Activated naive CD4-positive, alpha-beta T cell treated with anti-CD3 and anti-CD28 coated beads, Interleukin-2, amount 10 ng/mL, durations not matched to agents 7 days and 5 days (primary cell): ENCODE results near the gene PLEKHA6.

Experiments
- CTCF ChIA-PET: fragments of 350-600 bp; sonication (Branson Sonifier 250); formaldehyde crosslinking; loops from one replicate; lab custom pipeline; 2021; ENCODE audit warnings: antibody characterized with exemption; lab: Charles Lee
- DNase-seq: peaks from one replicate; pipeline ENCODE4 v3.0.0-alpha.2; 2020
- H3K27ac Mint-ChIP-seq: one replicate; pipeline ENCODE4 v1.8.0; 2021; ENCODE audit warnings: mild to moderate bottlenecking, moderate library complexity, mixed read lengths
- H3K27me3 Mint-ChIP-seq: one replicate; pipeline ENCODE4 v1.8.0; 2021; ENCODE audit warnings: mild to moderate bottlenecking, mixed read lengths
- H3K36me3 Mint-ChIP-seq: one replicate; pipeline ENCODE4 v1.8.0; 2021; ENCODE audit warnings: mixed read lengths
- H3K4me1 Mint-ChIP-seq: one replicate; pipeline ENCODE4 v1.8.0; 2021; ENCODE audit warnings: mixed read lengths
- H3K4me3 Mint-ChIP-seq: one replicate; pipeline ENCODE4 v1.8.0; 2021; ENCODE audit warnings: mild to moderate bottlenecking, moderate library complexity, mixed read lengths
- H3K9me3 Mint-ChIP-seq: one replicate; pipeline ENCODE4 v1.8.0; 2021; ENCODE audit warnings: mixed read lengths

Gene PLEKHA6

DNA sequence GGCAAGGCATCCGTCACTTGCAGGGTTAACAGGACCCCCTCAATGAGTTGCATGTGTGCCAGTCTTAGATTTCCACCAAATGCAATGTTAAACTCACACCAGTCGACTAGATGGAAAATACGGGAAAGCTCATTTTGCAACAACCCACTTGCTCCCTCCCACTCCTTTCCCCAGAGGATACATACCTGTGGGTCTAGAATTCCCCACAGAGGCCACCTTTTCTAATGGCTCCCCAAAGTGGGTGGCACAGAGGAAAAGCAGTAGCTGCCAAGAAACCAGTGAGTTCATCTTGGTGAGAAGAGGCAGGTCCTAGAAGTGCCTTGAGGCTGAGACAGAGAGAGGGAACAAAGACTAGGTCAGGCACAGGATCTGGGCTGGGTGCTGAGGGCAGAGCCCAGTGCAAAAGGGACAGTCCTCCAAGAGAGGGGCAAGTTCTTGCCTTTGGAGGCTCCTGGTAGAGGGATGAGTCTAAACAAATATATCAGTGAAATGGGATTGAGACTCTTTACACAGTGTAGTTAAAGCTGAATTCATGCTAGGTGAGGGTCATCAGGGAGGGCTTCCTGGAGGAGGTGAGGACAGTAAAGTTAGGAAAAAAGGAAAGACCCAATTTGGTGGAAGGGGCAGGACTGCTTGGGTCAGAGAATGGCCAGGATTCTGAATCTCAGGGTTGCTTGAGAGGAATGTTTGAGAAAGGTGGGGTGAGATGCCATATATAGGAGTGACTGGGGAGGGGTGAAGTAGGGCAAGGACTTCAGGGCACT, 167.0 kb downstream of the PLEKHA6 start:
- H3K4me1 Mint-ChIP-seq = peaks cover 7% of the 10 kb centered on the region
- H3K9me3 Mint-ChIP-seq = peaks cover 5% of the 10 kb centered on the region
- no peaks in the 10 kb centered on the region for H3K36me3 Mint-ChIP-seq
- H3K27ac Mint-ChIP-seq = no peak overlapping the region
- peaks cover 66% of the 10 kb centered on the region for H3K27me3 Mint-ChIP-seq
- H3K4me3 Mint-ChIP-seq = no peak overlapping the region
- CTCF ChIA-PET = interaction anchor here (1.0 to 2.3 kb wide), 2 partner anchors 15 to 614 kb away, joined by 3 to 8 read pairs; no protein-coding TSS in a partner anchor
- DNase-seq = no peak

DNA sequence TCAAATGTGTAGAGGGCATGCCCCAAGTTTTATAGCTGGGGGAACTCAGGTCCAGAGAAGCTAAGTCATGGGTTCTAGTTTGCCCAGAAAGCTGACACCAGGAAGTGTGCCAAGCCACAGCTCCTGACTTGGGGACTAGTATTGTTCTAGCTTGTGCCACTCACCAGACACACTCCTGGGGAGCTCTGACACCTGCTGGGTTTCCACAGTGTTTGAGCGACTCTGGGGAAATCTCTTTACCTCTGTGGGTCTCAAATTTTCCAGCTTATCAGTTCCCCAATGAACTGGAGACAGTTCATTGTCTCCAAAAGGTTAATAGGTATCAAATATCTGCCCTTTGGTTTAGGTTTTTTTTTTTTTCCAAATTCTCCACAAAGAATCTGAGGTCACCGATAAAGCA, 167.7 kb downstream of the PLEKHA6 start:
- Mint-ChIP-seq H3K27me3 (peaks cover 73% of the 10 kb centered on the region), H3K36me3 (no peaks in the 10 kb centered on the region), H3K4me1 (peaks cover 7% of the 10 kb centered on the region), H3K4me3 (no peak overlapping the region), H3K27ac (no peak overlapping the region), H3K9me3 (peaks cover 5% of the 10 kb centered on the region)
- no peak for DNase-seq
- CTCF ChIA-PET = interaction anchor here (0.5 to 2.3 kb wide), 3 partner anchors 15 to 615 kb away, joined by 3 to 8 read pairs (median 4); no protein-coding TSS in a partner anchor

DNA sequence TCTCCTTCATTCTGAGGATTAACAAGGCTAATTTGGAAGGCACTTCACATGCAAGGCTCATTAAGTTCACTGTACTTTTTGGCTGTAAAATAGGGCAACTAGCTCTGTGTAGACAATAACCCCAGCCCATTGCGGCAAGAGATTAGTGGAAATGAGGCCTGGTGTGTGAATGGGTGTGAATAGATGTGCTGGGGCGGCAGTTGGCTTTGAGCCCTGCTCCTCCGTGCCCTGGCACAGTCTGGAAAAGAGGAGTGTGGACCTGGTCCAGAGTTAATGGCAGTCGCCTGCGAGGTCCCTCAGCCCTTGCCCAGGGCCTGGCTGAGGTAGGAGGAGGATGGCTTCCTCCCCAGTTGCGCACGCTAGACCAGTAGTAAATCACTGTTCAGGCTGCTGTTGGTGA, 168.3 kb downstream of the PLEKHA6 start:
- Mint-ChIP-seq H3K27ac (no peak overlapping the region), H3K36me3 (no peaks in the 10 kb centered on the region), H3K27me3 (peaks cover 79% of the 10 kb centered on the region), H3K4me3 (no peak overlapping the region), H3K4me1 (peaks cover 7% of the 10 kb centered on the region), H3K9me3 (peaks cover 5% of the 10 kb centered on the region)
- DNase-seq = no peak
- CTCF ChIA-PET = interaction anchor here (0.5 to 2.3 kb wide), 5 partner anchors 16 to 616 kb away, joined by 3 to 8 read pairs (median 4); no protein-coding TSS in a partner anchor

DNA sequence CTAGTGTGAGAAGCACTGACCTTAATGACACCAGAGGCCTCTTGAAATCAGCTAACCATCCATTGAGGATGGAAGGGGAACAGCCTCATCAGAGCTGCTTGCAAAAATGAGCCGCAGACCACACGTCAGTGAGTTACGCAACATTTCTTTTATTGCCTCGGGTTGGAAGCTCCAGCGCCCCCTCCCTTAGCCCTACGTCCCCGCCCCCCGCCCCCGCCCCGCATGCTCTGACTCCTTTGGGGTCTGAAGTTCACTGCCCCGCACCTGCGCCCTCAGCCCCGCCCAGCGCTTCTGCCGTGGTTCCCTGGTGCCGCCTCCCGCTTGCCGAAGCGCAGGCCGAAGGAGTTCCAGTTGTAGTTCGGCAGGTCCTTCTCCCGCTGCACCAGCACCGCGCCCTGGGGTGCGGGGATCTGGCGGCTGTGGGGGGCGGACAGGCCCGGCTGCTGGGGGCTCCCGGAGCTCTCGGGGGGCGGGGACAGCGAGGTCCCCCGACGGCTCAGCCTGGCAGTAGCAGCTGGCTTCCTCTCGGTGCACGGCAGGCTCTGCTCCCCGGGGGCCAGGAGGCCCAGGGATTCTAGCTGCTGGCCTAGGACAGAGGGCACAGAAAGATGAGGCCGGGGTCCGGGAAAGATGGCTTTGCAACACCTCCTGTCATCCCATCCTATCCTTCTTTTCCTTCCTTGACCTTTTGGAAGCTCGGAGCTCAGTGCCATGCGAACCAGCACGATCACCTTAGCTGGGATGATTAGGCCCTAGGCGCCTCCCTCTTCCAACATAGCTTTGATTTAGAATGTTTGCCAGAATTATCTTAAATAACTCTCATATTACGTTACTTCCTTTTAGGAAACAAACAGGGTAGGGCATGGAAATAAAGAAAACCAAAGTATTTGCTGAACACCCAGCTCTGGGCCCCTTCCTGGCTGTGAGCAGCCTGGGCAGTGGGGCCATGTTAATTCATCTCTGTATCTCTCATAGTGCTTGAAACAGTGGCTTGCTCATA, 169.2 kb downstream of the PLEKHA6 start:
- Mint-ChIP-seq H3K27ac (no peak overlapping the region), H3K9me3 (peaks cover 5% of the 10 kb centered on the region), H3K36me3 (no peaks in the 10 kb centered on the region), H3K4me1 (peaks cover 7% of the 10 kb centered on the region), H3K27me3 (peaks cover 86% of the 10 kb centered on the region), H3K4me3 (no peak overlapping the region)
- CTCF ChIA-PET = interaction anchor here (1.0 to 2.3 kb wide), 6 partner anchors 16 to 173 kb away, joined by 3 to 8 read pairs (median 5); no protein-coding TSS in a partner anchor
- DNase-seq = no peak

DNA sequence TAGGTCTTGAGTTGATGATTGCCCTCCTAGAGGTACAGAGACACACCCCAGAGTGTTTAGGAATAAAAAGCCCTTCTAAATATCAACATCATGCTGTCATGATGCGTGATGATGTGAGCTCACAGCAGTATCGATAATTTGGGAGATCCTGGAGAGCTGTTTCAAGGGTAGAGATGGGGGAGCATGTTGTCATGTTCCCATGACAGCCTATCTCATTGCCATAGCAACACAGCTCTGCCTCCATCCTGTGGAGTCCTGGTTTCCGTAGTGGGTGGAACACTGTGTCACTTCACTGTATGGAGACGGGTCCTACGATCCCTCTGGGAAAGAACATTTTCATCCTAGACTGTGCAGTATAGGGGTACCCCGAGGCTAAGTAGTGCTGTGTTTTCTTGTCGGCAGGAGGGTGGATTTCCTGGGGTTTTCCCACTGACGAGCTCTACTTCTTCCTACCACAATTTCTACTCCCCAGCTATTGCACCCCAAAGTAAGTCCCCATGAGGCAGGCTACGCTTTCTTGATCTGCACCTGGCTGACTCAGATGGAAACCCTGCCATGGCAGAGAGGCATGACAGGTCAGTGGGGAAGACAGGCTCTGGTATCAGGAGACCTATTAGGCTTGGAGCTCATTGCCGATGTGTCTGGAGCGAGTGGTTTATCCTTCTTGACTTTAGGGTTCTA, 170.6 kb downstream of the PLEKHA6 start:
- Mint-ChIP-seq H3K4me3 (no peak overlapping the region), H3K9me3 (no peaks in the 10 kb centered on the region), H3K27ac (no peak overlapping the region), H3K4me1 (peaks cover 7% of the 10 kb centered on the region), H3K27me3 (peaks cover 97% of the 10 kb centered on the region), H3K36me3 (no peaks in the 10 kb centered on the region)
- CTCF ChIA-PET = interaction anchor here (1.2 to 1.9 kb wide), 4 partner anchors 17 to 175 kb away, joined by 3 to 6 read pairs (median 6); no protein-coding TSS in a partner anchor
- no peak for DNase-seq

DNA sequence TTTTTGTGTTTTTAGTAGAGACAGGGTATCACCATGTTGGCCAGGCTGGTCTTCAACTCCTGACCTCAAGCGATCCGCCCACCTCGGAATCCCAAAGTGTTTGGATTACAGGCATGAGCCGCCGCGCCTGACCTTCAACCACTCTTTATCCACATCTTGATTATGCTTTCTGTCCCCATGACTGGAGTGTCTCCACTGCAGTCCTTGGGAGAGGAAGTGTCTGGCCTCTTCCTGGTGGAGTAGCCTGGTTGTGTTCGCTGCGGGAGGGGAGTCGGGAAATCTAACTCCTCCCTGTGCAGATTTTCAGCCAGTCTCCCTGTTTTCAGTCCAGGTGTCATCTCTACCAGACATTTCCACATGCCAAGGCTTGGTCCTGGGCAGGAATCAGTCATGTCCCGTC, 173.1 kb downstream of the PLEKHA6 start:
- Mint-ChIP-seq H3K4me1 (peaks cover 7% of the 10 kb centered on the region), H3K27ac (no peak overlapping the region), H3K36me3 (no peaks in the 10 kb centered on the region), H3K4me3 (no peak overlapping the region), H3K9me3 (no peaks in the 10 kb centered on the region), H3K27me3 (peaks cover 76% of the 10 kb centered on the region)
- CTCF ChIA-PET = no interaction called here
- no peak for DNase-seq

DNA sequence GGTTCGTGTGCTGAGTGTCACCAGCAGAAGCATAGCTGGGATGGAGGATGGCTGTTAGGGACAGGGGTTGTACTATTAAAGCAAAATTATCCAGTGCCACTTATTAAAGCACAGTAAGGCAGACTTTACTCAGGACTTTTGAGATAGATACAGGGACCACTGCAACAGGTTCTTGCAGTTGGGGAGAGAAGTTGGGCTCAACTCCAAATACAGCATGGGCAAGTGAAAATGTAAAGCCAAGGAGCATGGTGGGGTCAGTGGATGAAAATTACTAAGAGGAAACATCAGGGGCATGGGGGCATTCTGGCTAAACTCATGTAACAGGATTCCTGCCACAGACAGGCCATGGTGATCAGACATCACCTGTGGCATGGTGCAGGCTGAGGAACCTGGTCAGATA, 178.6 kb downstream of the PLEKHA6 start:
- no peaks in the 10 kb centered on the region for H3K9me3 Mint-ChIP-seq
- H3K27ac Mint-ChIP-seq = no peak overlapping the region
- no peak overlapping the region for H3K4me3 Mint-ChIP-seq
- no peaks in the 10 kb centered on the region for H3K36me3 Mint-ChIP-seq
- no peaks in the 10 kb centered on the region for H3K4me1 Mint-ChIP-seq
- H3K27me3 Mint-ChIP-seq = peaks cover 42% of the 10 kb centered on the region
- CTCF ChIA-PET = no interaction called here
- no peak for DNase-seq

DNA sequence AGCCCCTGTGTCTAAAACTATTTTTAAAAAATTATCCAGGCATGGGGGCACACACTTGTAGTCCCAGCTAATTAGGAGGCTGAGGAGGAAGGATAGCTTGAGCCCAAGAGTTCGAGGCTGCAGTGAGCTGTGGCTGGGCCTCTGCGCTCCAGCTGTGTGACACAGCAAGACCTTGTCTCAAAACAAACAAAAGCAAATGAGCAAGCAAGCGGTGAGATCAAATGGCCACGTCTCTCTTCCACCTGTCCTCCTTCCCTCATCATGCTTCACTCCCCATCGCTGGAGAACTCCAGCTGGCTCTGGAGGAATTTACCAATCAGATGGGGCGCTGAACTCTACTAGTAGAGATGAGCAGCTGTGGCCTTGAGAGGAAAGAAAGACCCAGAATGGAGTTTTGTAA, 179.6 kb downstream of the PLEKHA6 start:
- no peak for DNase-seq
- no peaks in the 10 kb centered on the region for H3K36me3 Mint-ChIP-seq
- H3K27ac Mint-ChIP-seq = no peak overlapping the region
- H3K4me3 Mint-ChIP-seq = no peak overlapping the region
- peaks cover 34% of the 10 kb centered on the region for H3K27me3 Mint-ChIP-seq
- no peaks in the 10 kb centered on the region for H3K4me1 Mint-ChIP-seq
- H3K9me3 Mint-ChIP-seq = no peaks in the 10 kb centered on the region
- CTCF ChIA-PET = interaction anchor here (1.0 to 1.3 kb wide), 4 partner anchors 13 to 627 kb away, joined by 3 to 5 read pairs (median 3); partner anchors contain the start of gene GOLT1A

DNA sequence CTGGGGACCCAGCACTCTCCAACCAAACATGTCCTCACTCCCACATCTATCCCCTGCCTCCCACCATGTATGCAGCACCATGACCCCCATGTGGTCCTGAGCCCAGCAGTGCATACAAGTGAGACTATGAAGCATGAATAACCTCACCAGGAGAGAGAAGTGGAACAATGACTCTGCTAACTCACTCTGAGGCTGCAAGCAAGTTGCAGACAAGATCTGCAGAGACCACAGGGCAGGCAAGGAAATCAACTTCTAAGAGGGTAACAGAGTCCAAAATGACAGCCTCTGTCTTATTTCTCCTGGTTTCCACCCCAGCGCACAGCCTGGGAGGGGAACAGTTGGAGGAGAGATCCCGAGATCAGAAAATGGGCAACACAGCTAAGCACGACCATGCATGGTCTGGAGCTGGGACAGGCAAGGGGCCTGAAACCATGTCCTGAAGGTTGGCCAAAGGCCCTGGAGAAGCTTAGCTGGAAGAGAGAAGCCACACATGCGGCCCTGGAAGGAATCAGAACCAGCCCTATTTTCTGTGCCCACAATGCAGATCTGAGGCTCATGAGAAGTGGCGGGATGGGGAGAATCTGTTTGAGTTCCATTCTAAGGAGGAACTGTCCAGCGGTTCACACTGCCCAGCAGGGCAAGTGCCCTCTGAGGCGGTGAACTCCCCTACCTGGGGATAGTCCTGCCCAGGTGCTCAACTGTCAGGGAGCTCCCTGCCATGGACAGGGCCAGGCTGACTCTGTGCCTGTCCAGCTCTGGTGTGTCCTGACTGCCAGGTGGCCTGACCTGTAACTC, 181.0 kb downstream of the PLEKHA6 start:
- Mint-ChIP-seq H3K27ac (no peak overlapping the region), H3K4me3 (no peak overlapping the region), H3K9me3 (peaks cover 1% of the 10 kb centered on the region), H3K27me3 (peaks cover 21% of the 10 kb centered on the region), H3K4me1 (no peaks in the 10 kb centered on the region), H3K36me3 (no peaks in the 10 kb centered on the region)
- no peak for DNase-seq
- CTCF ChIA-PET = interaction anchor here (1.1 kb wide), 1 partner anchor 36 kb away, joined by 3 read pairs; the partner anchor contains the start of gene GOLT1A

DNA sequence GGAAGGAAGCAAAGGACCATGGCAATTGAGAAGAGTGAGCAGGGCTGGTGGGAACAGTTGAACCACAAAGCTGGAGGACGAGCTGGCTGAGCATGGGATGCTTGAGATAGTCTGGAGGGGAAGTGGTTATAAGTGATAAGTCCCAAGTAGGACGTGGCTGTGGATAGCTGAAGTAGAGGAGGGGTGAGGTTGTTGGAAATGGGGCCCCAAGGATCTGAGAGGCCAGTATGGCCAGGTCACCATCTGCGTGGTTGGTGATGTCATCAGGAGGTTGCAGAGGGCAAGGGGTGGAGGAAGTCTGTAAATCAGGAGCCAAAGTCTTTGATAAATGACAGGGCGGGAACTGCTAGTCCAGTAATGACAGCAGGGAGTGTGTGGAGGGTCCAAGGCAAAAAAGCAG, 182.6 kb downstream of the PLEKHA6 start:
- H3K4me3 Mint-ChIP-seq = no peak overlapping the region
- CTCF ChIA-PET = interaction anchor here (0.6 to 1.9 kb wide), 2 partner anchors 15 to 30 kb away, joined by 3 to 6 read pairs; no protein-coding TSS in a partner anchor
- peaks cover 8% of the 10 kb centered on the region for H3K9me3 Mint-ChIP-seq
- peaks cover 24% of the 10 kb centered on the region for H3K27me3 Mint-ChIP-seq
- H3K36me3 Mint-ChIP-seq = no peaks in the 10 kb centered on the region
- no peak overlapping the region for H3K27ac Mint-ChIP-seq
- no peak for DNase-seq
- H3K4me1 Mint-ChIP-seq = no peaks in the 10 kb centered on the region

DNA sequence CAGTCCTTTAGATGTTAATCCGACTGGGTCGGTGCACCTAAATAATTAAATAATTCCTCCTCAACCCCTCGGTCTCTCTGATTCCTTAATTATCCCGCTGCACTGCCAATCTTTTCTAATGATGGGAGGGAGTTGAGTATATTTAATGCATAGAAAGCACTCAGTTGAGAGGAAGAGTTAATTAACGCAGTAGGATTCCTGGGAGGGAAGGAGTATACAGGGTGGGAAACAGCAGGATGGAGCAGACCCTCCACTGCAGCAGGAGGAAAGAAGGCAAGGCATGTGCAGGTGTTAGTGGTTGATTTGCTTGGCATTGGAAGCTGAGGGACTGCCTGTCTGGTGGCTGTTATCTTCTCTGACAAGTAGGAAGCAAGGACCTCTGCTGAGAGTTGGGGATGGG, 183.7 kb downstream of the PLEKHA6 start:
- CTCF ChIA-PET = no interaction called here
- Mint-ChIP-seq H3K4me1 (no peaks in the 10 kb centered on the region), H3K9me3 (peaks cover 14% of the 10 kb centered on the region), H3K27ac (no peak overlapping the region), H3K4me3 (no peak overlapping the region), H3K36me3 (no peaks in the 10 kb centered on the region), H3K27me3 (peaks cover 24% of the 10 kb centered on the region)
- no peak for DNase-seq

DNA sequence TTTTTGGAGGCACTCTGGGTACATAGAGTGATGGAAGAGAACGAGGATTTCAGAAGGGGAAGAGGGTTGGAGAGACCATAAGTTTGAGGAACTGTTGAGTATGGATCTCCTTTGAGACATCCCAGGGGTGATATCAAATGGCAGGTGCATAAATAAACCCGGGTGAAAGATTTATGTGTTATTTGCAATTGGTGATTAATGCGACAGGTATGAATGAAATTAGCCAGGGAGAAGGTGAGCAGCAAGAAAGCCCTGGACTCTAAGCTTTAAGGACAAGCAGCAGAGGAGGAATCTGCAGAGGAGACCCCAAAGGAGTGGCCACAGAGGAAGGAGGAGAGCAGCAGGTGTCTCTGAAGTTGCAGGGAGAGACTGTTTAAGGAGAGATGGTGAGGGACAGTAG, 184.8 kb downstream of the PLEKHA6 start:
- H3K9me3 Mint-ChIP-seq = peaks cover 25% of the 10 kb centered on the region
- no peaks in the 10 kb centered on the region for H3K4me1 Mint-ChIP-seq
- no peak overlapping the region for H3K4me3 Mint-ChIP-seq
- H3K36me3 Mint-ChIP-seq = no peaks in the 10 kb centered on the region
- no peak for DNase-seq
- CTCF ChIA-PET = interaction anchor here (0.8 kb wide), 1 partner anchor 31 kb away, joined by 4 read pairs; no protein-coding TSS in a partner anchor
- peaks cover 17% of the 10 kb centered on the region for H3K27me3 Mint-ChIP-seq
- H3K27ac Mint-ChIP-seq = no peak overlapping the region
